ENCODE measurements around the gene IGFL1.
"Not testable (repeated sequence)": the region's sequence is repeated elsewhere in the genome, so short reads cannot be mapped to it uniquely, and the experiment has no call there.

IGFL1 gene

GRCh38 chr19:46202872-46203860 lies 26.4 kb upstream of the IGFL1 start:
- DNase-seq, result no peak

GRCh38 chr19:46204008-46204407 lies 25.5 kb upstream of the IGFL1 start:
- no peak for DNase-seq

GRCh38 chr19:46205183-46205984 lies 24.2 kb upstream of the IGFL1 start:
- no peak for DNase-seq

GRCh38 chr19:46206176-46206575 lies 23.4 kb upstream of the IGFL1 start:
- no peak for DNase-seq

GRCh38 chr19:46206682-46207081 lies 22.9 kb upstream of the IGFL1 start:
- no peak for DNase-seq

GRCh38 chr19:46207858-46208257 lies 21.7 kb upstream of the IGFL1 start:
- DNase-seq, result not testable (repeated sequence)

- no peak for DNase-seq
Measured at GRCh38 chr19:46209051-46209450, 20.5 kb upstream of the IGFL1 start.

- no peak for DNase-seq
Measured at GRCh38 chr19:46209472-46209871, 20.1 kb upstream of the IGFL1 start.

GRCh38 chr19:46210669-46211068 lies 18.9 kb upstream of the IGFL1 start:
- no peak for DNase-seq

- no peak for DNase-seq
Measured at GRCh38 chr19:46211201-46211881, 18.2 kb upstream of the IGFL1 start.

GRCh38 chr19:46212592-46212991 lies 16.9 kb upstream of the IGFL1 start:
- DNase-seq, result not testable (repeated sequence)

- DNase-seq, result no peak
Measured at GRCh38 chr19:46213156-46213555, 16.4 kb upstream of the IGFL1 start.

GRCh38 chr19:46213806-46214205 lies 15.7 kb upstream of the IGFL1 start:
- DNase-seq, result no peak

GRCh38 chr19:46216612-46217011 lies 12.9 kb upstream of the IGFL1 start:
- DNase-seq, result no peak

- DNase-seq, result no peak
Measured at GRCh38 chr19:46217476-46217875, 12.1 kb upstream of the IGFL1 start.

GRCh38 chr19:46218160-46218559 lies 11.4 kb upstream of the IGFL1 start:
- DNase-seq, result peak; percentile 24

- no peak for DNase-seq
Measured at GRCh38 chr19:46220038-46220615, 9.4 kb upstream of the IGFL1 start.

- DNase-seq, result no peak
Measured at GRCh38 chr19:46221152-46221551, 8.4 kb upstream of the IGFL1 start.

- no peak for DNase-seq
Measured at GRCh38 chr19:46221981-46222610, 7.4 kb upstream of the IGFL1 start.

GRCh38 chr19:46223787-46224186 lies 5.8 kb upstream of the IGFL1 start:
- not testable (repeated sequence) for DNase-seq

- no peak for DNase-seq
Measured at GRCh38 chr19:46224773-46225172, 4.8 kb upstream of the IGFL1 start.

- DNase-seq, result no peak
Measured at GRCh38 chr19:46225558-46226004, 4.0 kb upstream of the IGFL1 start.
